Measurements from ENCODE around the gene FGF22. TPM values are rescaled to one million over a fixed set of nuclear protein-coding genes. Genes with fewer than 3 reads are reported as not detected.
"Not testable (repeated sequence)": the region's sequence is repeated elsewhere in the genome, so short reads cannot be mapped to it uniquely, and the experiment has no call there.

Gene FGF22
- total RNA-seq, 1 donor from 2014 or later: not detected

DNA sequence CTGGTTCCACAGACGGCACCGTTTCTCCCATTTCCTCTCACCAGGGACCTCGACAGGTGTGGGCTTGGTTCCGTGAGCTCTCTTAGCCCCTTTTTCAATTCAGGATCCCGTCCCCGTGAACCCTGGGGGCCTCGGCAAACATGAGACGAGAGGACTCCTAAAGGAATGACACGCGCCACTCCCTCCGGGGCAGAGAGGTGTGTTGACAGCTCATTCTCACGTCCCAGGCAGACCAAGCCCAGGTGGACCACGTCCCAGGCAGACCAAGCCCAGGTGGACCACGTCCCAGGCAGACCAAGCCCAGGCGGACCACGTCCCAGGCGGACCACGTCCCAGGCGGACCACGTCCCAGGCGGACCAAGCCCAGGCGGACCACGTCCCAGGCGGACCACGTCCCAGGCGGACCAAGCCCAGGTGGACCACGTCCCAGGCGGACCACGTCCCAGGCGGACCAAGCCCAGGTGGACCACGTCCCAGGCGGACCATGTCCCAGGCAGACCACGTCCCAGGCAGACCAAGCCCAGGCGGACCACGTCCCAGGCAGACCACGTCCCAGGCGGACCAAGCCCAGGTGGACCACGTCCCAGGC lies 27.4 kb downstream of the FGF22 start:
- ATAC-seq; DNase-seq (ENCODE audit: missing footprints); intact Hi-C loops (cut with DNase I): not testable (repeated sequence)

DNA sequence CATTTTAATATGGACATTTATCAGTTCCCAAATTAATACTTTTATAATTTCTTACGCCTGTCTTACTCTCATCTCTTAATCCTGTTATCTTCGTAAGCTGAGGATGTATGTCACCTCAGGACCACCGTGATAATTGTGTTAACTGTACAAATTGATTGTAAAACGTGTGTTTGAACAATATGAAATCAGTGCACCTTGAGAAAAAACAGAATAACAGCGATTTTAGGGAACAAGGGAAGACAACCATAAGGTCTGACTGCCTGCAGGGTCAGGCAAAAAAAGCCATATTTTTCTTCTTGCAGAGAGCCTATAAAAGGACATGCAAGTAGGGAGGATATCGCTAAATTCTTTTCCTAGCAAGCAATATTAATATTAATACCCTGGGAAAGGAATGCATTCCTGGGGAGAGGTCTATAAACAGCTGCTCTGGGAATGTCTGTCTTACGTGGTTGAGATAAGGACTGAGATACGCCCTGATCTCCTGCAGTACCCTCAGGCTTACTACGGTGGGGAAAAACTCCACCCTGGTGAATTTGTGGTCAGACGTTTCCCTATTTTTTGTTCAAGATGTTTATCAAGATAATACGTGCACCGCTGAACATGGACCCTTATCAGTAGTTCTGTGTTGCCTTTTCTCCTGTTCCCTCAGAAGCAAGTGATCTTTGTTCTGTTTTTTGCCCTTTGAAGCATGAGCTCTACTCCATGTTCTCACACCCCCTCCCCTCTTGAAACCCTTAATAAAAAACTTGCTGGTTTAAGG lies 29.2 kb downstream of the FGF22 start:
- intact Hi-C loops (cut with DNase I); DNase-seq (ENCODE audit: missing footprints); ATAC-seq: not testable (repeated sequence)

DNA sequence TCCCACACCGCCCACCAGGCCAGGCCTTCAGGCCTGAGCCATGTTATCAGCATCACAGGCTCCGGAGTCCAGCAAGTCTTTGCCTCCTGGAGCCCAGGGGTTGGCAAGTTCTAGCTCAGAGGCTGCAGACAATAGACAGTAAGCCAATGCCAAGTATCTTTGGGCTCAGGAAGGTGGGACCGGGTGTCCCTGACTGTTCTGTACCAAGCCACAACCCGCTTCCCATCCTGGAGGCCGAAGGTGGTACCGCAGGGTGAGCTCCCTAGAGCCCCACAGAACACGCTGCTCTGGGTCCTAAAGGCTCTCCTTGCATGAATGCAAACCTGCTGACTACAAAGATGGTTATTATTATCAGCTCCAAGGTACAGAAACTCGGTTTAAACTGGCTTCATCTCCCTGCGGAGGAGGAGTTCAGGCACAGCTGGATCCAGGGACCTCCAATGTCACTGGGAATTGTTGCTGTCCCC lies 31.0 kb downstream of the FGF22 start:
- ATAC-seq: no peak
- DNase-seq (ENCODE audit: missing footprints): no peak
- intact Hi-C loops (cut with DNase I): no loop called here

DNA sequence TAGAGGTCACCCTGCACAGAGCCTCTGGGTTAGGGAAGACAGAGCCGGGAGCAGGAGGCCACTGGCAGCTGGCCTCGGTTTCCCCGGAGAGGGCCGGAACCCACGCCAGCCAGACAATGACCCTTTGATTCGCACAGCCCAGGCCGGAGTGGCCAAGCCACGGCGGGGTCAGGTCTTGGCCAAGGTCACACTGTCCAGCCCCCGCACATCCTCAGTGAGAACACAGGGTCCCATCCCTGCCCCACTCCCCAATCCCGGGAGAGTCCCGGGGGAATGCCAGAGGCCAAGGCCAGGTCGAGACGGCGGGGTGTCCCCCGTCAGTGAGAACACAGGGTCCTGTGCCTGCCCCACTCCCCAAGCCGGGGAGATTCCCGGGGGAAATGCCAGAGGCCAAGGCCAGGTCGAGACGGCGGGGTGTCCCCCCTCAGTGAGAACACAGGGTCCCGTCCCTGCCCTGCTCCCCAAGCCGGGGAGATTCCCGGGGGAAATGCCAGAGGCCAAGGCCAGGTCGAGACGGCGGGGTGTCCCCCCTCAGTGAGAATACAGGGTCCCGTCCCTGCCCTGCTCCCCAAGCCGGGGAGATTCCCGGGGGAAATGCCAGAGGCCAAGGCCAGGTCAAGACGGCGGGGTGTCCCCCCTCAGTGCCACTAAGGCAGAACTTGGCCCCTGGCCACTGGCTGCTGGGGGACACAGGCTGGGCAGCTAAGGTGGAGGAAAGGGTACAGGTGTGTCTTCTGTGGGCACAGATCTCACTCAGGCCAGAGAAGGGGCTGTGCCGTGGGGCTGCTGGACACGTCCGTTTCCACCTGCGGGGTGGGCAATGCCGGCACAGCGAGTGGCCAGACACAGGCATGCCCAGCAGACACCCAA lies 34.8 kb downstream of the FGF22 start:
- DNase-seq (ENCODE audit: missing footprints): no peak
- ATAC-seq: peak; percentile 29
- intact Hi-C loops (cut with DNase I): loop anchor here (5.0 kb wide), 1 partner anchor 38 kb away; no protein-coding TSS in a partner anchor

DNA sequence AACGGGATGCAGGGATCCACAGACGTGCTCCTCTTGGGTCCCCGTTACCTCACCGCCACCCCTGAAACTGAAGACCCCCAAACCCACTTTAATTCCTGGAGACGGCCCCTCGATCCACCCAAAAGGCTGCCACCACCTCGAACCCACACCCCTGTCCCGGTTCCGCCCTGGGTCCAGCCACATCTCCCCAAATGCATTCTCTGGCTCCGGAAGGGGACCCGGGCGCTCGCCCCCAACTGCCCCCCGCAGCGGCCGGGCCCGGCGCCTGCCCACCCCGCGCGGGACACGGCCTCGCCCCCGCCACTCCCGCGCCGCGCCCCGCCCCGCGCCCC lies 36.3 kb downstream of the FGF22 start:
- DNase-seq (ENCODE audit: missing footprints) (no peak), ATAC-seq (no peak)
- intact Hi-C loops (cut with DNase I): loop anchor here (5.0 kb wide), 1 partner anchor 36 kb away; no protein-coding TSS in a partner anchor

DNA sequence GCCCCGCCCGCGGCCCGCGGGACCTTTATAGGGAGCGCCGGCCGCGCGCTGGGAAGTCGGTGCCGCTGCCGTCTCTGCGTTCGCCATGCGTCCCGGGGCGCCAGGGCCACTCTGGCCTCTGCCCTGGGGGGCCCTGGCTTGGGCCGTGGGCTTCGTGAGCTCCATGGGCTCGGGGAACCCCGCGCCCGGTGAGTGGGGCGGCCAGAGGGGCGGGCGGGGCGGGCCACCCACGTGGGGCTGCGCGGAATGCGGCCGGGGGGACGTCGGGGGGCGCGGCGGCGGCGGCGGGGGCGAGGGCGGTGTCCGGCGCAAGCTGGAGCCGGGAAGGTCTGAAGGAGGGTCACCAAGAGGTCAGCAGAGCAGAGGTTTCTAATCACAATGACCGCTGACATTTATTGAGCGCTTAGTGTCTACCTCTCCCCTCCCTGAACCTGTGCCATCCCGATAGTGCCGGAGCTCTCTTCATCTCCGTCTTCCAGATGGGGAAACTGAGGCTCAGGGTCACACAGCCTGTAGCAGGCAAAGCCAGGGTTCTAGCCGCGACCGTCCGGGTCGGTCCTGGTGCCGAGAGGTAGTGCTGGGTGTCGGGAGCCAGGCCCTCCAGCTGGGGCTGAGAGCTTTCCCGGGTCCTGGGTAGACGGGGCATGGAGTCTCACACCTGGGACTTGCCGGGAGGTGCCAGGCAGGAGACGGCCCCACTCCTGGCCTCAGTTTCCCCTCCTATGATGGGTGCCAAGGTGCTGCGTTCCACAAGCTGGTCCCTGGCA lies 36.8 kb downstream of the FGF22 start, which contains the start of gene FSTL3:
FSTL3 (plus strand) TSS at position 54 of the 767 bp plus-strand sequence; CDS start at position 86, 32 bp downstream.
- no peak for ATAC-seq
- intact Hi-C loops (cut with DNase I): loop anchor here (5.0 kb wide), 1 partner anchor 36 kb away; no protein-coding TSS in a partner anchor
- no peak for DNase-seq (ENCODE audit: missing footprints)

DNA sequence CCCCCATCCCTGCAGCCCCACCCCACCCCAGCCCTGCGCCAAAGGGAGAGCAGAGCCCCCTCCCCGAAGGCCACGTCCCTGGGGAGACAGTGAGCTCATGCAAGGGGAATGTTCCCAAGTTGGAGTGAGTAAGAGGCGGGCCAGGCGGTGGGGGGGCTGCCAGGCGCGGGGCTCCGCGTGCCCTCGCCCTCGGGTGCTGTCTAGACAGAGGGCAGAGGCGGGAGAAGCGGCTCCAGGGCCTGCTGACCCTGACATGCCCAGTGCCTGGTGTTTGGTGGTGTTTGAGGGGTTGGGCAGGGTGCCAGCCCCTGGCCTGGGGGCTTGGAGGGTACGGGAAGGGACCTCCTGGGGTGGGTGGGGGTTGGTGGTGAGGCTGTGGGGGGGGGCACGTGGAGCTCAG lies 37.5 kb downstream of the FGF22 start:
- intact Hi-C loops (cut with DNase I): loop anchor here (5.0 kb wide), 1 partner anchor 35 kb away; no protein-coding TSS in a partner anchor
- no peak for ATAC-seq
- no peak for DNase-seq (ENCODE audit: missing footprints)

DNA sequence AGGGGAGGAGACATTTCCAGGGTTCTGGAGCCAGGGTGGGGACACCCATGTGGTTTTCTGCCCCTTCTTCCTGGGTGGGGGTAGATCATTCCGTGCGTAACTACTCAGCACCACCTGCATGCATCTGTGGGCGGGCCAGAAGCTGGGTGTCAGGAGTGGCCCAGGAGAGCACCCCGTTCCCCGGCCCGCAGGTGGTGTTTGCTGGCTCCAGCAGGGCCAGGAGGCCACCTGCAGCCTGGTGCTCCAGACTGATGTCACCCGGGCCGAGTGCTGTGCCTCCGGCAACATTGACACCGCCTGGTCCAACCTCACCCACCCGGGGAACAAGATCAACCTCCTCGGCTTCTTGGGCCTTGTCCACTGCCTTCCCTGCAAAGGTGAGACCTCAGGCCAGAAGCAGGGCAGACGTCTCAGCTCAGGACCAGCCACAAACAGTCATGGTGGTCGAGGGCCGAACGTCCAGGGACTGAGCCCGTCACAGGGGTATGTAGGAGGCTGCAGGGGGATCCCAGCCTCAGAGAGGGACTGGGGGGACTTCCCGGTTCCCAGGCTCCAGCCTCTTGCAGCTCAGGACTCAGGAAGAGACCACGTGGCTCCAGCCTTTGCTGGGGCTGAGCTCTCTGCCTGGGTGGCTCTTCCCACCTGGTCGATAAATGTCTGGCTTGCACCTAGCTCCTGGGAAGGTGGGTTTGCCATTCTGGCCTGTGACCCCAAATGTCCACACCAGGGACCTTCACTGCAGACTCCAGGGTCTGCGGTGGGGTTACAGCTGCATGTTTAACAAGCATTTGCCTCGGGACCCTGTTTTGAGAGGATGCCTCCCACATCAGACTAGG lies 38.1 kb downstream of the FGF22 start:
- ATAC-seq: no peak
- no peak for DNase-seq (ENCODE audit: missing footprints)
- intact Hi-C loops (cut with DNase I): loop anchor here (5.0 kb wide), 1 partner anchor 34 kb away; no protein-coding TSS in a partner anchor

DNA sequence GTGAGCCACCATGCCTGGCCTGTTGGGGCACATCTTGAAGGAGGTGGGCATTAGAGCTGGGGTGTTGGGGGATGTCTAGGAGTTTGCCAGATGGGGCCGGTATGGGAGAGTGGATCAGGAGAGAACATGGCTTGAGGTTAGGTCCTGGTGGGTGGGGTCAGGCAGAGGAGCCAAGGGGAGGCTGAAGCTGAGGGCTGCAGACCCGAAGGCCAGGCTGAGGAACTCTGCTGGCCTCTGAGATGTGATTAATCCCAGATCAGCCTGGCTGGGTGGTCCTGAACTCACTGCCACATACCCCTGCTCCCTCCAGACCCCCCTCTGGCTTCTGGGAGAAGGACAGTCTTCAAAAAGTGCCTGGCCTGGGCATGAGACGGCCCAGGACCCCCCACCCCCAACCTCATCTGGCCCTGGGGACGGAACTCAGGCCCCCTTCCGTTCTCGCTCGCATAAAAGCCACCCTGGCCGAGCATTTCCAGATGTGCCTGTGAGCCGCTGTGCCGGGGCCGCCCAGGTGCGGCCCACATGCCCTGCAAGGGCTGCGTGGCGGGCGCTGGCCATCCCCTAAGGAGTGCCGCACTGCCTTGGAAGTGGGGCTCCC lies 39.2 kb downstream of the FGF22 start:
- ATAC-seq: no peak
- intact Hi-C loops (cut with DNase I): loop anchor here (5.0 kb wide), 1 partner anchor 33 kb away; no protein-coding TSS in a partner anchor
- DNase-seq (ENCODE audit: missing footprints): no peak

DNA sequence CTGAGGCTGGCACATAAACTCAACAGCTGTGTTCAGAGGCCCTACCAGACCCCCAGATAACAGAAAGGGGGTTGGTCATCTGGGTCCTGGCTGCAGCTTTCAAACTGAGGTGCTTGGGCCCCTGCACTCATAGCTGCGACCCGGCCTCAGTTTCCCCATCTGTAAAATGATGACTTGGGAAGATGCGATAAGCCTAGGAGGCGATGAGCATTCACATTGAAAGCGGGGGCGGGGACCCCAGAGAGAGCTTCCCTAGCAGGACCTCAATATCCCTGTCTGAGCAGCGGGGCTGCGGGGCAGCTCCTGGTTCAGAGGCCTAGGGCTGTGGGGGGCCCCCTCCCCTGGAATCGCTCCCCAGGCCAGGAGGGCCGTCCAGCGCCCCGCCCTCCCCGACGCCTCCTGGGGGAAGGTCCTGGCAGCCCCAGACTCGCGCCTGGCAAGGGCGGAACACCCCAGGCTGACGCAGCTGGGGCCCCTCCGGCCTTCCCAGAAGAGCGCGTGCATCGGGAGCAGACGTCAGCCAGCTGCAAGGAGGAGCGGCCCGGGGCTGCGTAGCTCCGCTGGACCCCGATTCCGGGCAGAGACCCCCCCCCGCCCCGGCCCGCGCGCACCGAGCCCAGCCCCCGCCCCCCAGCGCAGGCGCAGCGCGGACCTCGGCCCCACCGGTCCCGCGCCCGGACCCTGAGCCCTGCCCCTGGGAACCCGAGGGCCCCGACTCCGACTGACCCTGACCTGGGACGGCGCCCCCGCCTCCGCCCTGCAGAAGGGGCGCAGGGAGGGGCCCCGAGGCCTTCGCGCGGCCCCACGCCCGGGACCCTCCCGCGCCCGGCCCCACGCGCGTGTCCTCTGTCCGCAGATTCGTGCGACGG lies 40.0 kb downstream of the FGF22 start:
- DNase-seq (ENCODE audit: missing footprints) (peak; percentile 88), ATAC-seq (peak; percentile 23)
- intact Hi-C loops (cut with DNase I): loop anchor here (1.0 to 5.0 kb wide), 2 partner anchors 16 to 33 kb away; partner anchors contain the start of gene RNF126

DNA sequence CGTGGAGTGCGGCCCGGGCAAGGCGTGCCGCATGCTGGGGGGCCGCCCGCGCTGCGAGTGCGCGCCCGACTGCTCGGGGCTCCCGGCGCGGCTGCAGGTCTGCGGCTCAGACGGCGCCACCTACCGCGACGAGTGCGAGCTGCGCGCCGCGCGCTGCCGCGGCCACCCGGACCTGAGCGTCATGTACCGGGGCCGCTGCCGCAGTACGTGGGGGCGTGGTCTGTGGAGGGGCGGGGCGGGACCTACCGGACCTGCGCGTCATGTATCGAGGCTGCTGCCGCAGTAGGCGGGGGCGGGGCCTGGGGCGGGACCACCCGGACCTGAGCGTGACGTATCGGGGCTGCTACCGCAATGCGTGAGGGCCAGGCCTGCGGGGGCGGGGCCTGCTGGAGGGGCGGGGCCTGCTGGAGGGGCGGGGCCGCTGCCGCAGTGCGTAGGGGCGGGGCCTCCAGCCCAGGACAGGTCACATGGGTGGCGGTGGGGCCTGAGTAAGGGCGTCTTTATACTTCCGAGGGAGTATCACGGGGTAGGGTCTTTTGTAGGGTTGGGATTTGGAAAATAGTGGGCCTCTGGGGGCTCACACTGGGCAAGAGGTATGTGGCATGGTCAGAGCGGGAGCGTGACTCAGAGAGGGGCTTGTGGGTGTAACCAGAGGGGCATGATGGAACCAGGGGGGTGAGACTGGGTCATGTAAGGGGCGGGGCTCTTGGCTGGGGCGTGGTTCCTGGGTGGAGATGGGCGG lies 40.8 kb downstream of the FGF22 start:
- peak; percentile 100 for DNase-seq (ENCODE audit: missing footprints)
- peak; percentile 89 for ATAC-seq
- intact Hi-C loops (cut with DNase I): loop anchor here (1.0 kb wide), 1 partner anchor 17 kb away; the partner anchor contains the start of gene RNF126

DNA sequence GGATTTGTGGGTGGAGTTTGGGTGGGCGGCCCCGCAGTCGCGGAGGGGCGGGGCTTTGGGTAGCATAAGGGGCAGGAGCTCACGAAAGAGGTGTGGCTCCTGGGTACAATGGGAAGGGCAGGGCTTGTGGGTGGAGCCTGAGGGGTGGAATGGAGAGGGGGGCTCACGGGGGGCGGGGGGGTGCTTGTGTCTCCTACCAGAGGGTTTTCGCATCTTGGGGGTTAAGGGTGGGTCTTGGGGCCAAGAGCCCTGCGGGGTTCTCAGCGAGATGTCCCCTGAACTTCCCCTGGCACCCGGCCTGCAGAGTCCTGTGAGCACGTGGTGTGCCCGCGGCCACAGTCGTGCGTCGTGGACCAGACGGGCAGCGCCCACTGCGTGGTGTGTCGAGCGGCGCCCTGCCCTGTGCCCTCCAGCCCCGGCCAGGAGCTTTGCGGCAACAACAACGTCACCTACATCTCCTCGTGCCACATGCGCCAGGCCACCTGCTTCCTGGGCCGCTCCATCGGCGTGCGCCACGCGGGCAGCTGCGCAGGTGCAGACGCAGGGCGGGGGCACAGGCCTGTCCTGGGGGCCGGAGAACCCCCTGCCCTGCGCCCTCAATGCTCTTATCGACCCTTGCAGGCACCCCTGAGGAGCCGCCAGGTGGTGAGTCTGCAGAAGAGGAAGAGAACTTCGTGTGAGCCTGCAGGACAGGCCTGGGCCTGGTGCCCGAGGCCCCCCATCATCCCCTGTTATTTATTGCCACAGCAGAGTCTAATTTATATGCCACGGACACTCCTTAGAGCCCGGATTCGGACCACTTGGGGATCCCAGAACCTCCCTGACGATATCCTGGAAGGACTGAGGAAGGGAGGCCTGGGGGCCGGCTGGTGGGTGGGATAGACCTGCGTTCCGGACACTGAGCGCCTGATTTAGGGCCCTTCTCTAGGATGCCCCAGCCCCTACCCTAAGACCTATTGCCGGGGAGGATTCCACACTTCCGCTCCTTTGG lies 41.6 kb downstream of the FGF22 start:
- DNase-seq (ENCODE audit: missing footprints): peak; percentile 82
- intact Hi-C loops (cut with DNase I): no loop called here
- ATAC-seq: no peak

DNA sequence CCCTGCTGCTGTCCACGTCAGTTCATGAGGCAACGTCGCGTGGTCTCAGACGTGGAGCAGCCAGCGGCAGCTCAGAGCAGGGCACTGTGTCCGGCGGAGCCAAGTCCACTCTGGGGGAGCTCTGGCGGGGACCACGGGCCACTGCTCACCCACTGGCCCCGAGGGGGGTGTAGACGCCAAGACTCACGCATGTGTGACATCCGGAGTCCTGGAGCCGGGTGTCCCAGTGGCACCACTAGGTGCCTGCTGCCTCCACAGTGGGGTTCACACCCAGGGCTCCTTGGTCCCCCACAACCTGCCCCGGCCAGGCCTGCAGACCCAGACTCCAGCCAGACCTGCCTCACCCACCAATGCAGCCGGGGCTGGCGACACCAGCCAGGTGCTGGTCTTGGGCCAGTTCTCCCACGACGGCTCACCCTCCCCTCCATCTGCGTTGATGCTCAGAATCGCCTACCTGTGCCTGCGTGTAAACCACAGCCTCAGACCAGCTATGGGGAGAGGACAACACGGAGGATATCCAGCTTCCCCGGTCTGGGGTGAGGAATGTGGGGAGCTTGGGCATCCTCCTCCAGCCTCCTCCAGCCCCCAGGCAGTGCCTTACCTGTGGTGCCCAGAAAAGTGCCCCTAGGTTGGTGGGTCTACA lies 43.1 kb downstream of the FGF22 start:
- ATAC-seq: no peak
- intact Hi-C loops (cut with DNase I): no loop called here
- no peak for DNase-seq (ENCODE audit: missing footprints)

DNA sequence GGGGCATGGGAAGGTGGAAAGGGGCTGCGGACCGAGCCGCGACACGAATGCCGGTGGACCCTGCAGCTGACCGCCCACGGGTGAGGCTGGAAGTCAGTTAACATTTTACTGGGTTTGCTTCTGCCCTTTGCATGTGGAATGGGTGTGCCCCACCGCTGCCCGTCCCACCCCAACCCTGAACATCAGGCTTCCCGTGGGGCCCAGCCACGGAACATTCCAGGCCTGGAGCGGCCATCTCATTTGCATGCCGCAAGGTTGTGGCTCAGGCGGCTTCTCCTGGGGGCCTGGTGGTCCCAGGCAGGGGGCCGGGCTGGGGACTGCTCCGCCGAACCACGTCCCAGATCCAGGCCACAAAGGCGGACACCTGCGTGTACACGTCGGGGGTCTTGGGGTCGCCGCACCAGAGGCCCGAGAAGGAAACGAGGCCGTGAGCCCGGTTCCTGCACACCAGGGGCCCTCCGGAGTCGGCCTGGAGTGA lies 45.8 kb downstream of the FGF22 start:
- intact Hi-C loops (cut with DNase I): no loop called here
- DNase-seq (ENCODE audit: missing footprints) (no peak), ATAC-seq (no peak)
